Activated CD4-positive, alpha-beta T cell treated with anti-CD3 and anti-CD28 coated beads, Interleukin-2, amount 50 U/mL, for 1 hour (primary cell): Measurements from ENCODE around the gene TEX54.
A peak's percentile ranks its signal among the peaks of the same experiment; 100 is the strongest.
"Not testable (repeated sequence)": the region's sequence is repeated elsewhere in the genome, so short reads cannot be mapped to it uniquely, and the experiment has no call there.

Experiments
- DNase-seq: peaks from one replicate; pipeline ENCODE4 v3.0.0-alpha.2; 2020

TEX54 gene

DNA sequence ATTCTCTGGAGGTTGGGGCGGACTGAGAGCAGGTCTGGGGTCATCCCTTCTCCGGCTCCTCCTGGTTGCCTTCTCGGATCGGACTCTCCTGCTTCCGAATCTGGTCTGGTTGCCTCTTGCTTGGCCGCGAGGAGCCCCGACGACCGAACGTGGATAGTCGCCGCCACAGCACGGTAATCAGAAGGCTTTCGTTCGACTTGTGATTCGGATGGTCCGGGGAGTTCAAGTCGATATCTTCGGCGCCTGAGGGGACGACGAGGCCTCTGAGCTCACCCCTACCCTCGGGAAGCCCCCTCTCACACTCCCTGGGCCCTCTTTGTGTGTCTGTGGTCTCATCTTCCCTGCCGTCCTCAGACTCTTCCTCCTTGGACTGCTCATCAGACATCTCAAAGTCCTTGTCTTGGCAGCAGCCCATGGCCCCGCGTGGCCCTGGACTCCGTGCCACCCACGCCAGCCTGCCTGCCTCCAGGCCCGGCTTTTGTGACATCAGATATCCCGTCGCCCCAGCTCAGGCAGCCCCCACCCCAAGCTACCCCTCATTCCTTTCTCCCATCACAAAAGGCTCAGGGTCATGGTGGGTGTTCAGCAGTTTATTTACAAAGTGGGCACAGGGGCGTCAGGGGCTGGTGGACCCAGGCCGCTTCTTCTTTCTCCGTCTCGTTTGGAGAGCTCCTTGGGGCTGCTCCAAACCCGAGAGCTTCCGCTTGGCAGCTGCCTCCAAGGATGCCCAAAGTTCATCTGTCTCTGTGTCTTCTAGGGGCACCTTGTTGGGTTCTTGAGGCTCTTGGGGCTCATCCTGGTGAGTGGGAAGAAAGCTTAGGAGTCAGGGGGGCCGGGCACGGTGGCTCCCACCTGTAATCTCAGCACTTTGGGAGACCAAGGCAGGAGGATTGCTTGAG is at the start of gene TEX54:
Gene TEX54, minus strand, starts transcription at position 506 of the 899 bp plus-strand sequence.
- DNase-seq, result no peak

DNA sequence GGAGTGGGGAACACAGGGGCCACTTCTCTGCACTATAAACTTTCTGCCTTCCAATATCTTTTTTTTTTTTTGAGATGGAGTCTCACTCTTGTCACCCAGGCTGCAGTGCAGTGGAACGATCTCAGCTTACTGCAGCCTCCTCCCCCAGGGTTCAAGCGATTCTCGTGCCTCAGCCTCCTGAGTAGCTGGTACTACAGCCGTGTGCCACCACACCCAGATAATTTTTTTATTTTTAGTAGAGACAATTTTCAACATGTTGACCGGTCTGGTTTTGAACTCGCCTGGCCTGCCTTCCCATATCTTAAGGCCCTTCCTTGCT is 49.7 kb upstream of the TEX54 start:
- no peak for DNase-seq

DNA sequence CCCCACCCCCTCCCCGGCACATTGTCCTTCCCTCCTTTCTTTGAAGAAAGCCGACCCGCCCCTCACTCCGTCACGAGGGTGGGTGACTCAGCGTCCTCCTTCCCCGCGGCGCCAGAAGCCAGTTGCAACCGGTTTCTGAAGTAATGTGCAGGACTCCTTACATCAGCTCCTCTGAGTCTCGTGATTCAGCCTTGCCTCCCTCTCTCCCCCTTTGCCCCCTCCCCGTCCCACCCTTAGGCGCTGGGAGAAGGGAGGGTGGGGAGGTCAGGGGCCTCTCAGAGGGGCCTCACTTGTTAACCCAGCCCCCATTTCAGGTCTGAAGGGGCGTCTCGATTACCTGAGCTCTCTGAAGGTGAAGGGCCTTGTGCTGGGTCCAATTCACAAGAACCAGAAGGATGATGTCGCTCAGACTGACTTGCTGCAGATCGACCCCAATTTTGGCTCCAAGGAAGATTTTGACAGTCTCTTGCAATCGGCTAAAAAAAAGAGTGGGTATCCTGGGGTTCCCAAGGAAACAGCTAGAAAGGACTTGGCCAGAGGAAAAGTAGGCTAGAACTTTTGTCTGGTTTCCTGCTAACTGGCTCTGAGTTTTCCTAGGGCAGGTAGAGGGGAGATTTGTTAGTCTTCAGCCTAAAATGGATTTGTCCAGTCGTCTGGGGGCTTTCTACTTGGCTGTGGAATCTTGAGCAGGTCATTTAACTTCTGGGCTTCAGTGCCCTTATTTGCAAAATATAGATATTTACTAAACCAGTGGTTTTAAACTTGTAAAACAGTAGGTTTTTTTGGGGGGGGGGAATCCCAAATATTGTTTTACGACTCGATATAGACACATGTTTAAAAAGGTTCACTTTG is 49.2 kb upstream of the TEX54 start:
- DNase-seq, result peak; percentile 92

DNA sequence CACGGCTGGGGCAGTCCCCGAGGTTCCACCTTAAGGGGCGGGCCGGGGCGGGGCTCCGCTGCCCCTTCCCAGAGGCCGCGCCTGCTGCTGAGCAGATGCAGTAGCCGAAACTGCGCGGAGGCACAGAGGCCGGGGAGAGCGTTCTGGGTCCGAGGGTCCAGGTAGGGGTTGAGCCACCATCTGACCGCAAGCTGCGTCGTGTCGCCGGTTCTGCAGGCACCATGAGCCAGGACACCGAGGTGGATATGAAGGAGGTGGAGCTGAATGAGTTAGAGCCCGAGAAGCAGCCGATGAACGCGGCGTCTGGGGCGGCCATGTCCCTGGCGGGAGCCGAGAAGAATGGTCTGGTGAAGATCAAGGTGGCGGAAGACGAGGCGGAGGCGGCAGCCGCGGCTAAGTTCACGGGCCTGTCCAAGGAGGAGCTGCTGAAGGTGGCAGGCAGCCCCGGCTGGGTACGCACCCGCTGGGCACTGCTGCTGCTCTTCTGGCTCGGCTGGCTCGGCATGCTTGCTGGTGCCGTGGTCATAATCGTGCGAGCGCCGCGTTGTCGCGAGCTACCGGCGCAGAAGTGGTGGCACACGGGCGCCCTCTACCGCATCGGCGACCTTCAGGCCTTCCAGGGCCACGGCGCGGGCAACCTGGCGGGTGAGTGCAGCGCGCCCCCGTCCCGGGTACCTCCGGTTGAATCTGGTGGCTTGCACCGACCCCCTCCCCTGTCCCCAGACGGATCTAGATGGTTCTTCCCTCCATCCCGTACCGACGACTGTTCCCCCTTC is 48.4 kb upstream of the TEX54 start, which contains the start of gene SLC3A2:
Gene SLC3A2, plus strand, starts transcription at position 94 of the 776 bp plus-strand sequence. Its CDS starts 128 bp downstream, at position 222.
- peak; percentile 83 for DNase-seq

DNA sequence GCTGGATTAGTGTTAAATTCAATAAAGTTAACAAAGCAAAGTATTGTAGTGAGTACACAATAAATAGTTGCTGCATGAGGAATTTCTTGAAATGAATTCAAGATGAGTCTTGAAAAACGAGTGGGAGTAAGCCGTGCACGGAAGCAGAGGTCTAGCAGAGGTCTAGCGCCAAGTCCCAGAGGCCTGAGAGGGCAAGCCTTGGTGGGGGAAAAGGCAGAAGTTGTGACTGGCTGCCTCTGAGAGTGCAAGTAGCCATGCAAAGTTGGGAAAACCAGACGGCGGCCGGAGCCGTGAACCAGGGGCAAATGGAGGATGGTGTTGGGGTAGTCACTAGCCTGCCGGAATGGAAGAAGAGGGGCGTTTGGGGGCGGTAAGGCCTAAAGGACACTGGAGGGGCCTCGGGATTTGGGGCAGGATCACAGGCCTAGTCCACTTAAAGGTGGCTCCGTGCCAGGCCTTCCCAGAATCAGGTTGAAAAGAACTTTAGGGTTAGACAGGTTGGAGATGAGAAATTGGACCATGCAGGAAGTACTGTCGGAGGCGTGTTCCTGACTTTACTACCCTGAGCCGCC is 47.7 kb upstream of the TEX54 start:
- DNase-seq, result peak; percentile 11

DNA sequence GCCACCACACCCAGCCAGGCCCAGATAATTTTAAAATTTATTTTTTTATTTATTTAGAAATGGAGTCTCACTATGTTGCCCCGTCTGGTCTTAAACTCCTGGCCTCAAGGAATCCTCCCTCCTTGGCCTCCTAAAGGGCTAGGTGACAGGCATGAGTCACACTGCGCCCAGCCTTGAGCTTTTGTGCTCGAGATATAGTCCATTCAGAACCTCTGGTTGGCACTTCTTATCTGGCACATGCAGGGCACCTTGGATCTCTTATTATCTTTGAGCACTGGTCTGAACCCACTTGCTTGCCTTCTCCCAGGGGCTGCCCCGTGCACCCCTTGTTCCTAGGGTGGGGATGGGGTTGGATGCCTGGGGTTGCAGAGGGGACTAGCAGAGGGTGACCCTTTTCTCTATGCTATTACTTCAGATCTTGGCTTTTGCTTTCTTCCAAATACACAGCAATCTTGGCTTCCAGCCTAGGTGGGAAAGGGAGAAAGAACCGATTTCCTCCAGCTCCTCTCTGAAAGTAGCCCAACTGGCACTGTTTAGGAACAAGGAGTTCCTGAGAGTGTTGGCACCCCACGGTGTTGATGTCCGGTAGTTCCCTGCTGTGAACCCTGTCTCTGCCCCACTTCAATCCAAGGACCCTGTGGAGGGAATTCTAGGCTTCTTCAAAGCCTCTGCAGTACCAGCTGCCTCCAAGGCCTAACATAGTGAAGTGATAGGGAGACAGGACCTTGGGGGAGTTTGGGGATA is 46.8 kb upstream of the TEX54 start:
- no peak for DNase-seq

DNA sequence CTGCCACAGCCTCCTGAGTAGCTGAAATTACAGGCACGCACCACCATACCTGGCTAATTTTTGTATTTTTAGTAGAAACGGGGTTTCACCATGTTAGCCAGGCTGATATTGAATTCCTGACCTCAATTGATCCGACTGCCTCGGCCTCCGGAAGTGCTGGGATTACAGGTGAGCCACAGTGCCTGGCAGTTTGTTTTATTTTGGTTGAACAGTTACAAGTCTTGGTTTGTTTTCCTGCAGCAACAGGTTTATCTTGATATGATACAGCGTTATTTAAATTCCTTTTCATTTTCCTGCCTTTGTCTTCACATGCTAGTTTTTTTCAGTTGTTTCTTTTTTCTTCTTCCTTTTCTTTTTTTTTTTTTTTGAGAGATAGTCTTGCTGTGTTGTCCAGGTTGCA is 44.1 kb upstream of the TEX54 start:
- DNase-seq, result no peak

DNA sequence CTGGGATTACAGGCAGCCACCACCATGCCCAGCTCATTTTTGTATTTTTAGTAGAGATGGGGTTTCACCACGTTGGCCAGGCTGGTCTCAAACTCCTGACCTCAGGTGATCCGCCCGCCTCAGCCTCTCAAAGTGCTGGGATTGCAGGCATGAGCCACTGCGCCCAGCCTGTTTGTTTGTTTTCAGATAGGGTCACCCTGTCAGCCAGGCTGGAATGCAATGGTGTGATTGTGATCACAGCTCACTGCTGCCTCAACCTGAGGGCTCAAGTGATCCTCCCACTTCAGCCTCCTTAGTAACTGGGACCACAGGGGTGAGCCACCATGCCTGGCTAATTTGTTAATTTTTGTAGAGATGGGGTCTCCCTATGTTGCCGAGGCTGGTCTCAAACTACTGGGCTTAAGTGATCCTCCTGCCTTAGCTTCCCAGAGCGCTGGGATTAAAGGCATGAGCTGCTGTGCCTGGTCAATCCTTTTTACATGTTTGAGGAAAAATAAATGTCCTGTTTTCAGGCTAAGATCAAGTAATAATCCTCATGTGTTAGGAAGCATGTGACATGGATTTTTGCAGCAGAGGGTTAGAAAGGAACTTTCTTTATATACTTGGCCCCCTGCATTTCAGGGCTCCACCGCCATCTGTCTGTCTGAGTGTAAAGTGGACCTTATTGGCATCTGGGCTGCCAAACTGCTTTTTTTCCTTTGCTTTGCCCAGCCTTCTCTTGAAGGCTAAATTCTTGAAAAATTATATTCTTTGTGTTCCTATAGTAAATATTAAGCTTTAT is 43.2 kb upstream of the TEX54 start:
- no peak for DNase-seq

DNA sequence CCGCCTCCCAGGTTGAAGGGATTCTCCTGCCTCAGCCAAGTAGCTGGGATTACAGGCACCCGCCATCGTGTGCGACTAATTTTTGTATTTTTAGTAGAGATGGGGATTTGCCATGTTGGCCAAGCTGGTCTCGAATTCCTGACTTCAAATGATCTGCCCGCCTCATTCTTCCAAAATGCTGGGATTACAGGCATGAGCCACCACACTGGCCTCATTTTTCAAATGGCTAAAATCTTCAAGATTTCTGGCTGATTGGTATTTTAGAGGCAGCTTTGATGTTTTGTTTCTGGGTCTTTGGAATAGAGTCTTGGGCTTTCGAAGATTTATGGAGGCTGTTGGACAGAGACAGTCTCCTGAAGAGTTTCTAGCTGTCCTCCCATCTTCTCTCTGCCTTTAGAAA is 42.2 kb upstream of the TEX54 start:
- DNase-seq, result no peak

DNA sequence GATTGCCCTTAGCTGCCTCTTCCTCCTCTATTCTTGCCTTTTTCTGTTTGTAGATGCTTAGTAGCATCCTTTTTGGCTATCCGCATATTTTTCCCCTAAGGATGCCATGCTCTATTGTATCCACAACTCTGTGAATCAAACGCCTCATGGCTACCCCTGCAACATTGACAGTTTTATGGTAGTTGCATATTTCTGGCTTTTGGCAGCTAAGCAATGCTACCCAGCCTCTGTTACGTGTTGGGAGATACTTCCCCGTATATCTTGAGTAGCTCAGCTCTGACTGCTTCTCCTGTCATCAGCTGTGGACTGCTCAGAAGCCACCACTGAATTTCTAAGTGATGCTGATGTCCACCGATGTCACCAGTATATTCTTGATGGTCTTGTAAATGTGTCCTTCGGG is 33.0 kb upstream of the TEX54 start:
- DNase-seq, result no peak

DNA sequence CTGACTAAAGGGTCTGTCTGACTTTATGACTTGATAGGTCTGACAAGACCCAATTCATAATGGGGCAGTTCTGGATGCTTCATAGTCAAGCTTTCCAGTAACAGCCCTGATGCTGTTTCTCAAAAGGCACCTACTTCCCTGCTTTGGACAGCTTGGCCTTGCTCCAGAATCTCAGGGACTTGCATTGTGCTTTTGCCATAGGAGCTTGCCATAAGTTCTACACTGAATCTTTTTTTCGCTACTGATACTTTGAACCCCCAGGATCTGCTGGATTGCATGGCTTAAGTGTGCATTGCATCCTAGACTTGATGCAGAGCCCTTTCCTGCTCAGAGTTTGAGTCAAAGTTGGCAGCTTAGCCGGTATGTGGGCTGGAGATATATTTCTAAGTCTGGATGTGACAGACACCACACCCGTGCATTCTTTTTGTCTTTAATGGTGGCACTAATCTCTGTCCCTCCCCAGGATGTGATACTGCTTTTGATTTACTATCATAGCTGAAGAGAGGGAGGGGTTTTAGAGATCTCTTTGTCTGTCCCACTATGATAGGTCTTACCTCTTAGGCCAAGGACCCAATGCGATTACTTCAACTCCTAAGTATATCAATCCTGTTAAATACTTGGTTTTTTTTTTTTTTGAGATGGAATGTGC is 31.2 kb upstream of the TEX54 start:
- no peak for DNase-seq

DNA sequence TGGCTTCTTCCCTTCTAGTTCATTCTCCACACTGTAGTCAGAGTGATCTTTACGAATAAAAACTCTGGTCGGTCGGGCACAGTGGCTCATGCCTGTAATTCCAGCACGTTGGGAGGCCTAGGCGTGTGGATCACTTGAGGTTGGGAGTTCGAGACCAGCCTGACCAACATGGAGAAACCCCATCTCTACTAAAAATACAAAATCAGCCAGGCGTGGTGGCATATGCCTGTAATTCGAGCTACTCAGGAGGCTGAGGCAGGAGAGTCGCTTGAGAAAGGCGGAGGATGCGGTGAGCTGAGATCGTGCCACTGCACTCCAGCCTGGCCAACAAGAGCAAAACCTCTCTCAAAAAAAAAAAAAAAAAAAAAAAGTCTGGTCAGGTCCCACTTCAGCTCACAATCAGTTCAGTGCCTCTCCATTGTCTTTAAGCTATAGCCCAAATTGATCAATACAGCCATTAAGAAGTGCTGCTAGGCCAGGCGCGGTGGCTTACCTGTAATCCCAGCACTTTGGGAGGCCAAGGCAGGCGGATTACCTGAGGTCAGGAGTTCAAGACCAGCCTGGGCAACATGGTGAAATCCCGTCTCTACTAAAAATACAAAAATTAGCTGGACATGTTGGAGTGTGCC is 29.0 kb upstream of the TEX54 start:
- not testable (repeated sequence) for DNase-seq

DNA sequence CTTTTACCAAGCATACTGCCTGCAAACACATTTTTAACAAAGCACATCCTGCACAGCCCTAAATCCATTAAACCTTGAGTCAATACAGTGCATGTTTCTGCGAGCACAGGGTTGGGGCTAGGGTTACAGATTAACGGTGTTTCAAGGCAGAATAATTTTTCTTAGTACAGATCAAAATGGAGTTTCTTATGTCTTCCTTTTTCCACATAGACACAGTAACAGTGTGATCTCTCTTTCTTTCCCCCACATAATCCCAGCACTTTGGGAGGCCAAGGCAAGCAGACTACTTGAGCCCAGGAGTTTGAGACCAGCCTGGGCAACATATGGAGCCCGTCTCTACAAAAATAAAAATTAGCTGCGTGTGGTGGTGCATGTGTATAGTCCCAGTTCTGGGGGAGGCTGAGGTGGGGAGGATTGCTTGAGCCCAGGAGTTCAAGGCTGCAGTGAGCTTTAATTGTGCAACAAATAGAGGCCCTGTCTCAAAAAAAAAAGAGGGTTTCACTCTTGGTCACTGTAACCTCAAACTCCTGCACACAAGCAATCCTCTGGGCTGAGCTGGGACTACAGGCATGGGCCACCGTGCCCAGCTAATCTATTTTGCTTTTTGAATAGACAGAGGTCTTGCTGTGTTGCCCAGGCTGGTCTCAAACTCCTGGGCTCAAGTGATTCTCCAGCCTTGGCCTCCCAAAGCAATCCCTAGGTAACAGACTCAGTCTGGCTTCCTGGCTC is 28.4 kb upstream of the TEX54 start:
- DNase-seq, result no peak

DNA sequence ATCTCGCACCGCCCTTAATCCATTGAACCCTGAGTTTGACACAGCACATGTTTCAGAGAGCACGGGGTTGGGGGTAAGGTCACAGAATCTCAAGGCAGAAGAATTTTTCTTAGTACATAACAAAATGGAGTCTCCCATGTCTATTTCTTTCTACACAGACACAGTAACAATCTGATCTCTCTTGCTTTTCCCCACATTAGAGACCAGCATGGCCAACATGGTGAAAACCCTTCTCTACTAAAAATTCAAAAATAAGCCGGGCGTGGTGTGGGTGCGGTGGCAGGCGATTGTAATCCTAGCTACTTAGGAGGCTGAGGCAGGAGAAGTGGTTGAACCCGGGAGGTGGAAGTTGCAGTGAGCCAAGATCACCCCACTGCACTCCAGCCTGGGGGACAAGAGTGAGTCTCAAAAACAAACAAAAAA is 26.7 kb upstream of the TEX54 start:
- DNase-seq, result not testable (repeated sequence)

DNA sequence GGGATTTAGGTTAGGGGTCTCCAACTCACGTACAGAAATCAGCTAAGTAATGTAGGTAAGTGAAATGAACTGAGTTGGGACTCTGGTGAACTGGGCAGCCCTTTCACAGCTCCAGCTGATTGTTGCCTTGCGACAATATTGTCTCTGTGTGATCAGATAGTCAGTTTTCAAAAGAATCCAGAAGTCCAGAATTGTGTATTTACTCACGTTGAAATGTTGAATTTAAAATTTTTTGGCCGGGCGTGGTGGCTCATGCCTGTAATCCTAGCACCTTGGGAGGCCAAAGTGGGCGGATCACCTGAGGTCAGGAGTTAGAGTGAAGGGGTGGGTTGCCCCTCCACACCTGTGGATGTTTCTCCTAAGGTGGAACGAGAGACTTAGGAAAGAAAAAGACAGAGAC is 25.6 kb upstream of the TEX54 start:
- no peak for DNase-seq

DNA sequence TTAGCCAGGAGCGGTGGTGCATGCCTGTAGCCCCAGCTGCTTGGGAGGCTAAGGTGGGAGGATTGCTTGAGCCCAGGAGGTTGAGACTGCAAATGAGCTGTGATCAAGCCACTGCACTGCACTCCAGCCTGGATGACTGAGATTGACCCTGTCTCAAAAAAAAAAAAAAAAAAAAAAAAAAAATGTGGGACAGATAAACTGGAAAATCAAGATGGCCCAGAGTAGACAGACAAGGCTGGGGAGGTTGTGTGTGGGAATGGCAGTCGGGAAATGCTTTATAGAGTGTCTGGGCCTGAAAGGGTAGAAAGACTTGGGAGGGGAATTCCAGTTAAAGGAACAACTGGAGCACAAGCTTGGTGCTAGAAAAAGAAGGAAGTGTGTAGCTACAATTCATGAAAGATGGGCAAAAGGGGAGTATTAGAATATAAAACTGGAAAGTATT is 24.9 kb upstream of the TEX54 start:
- no peak for DNase-seq

DNA sequence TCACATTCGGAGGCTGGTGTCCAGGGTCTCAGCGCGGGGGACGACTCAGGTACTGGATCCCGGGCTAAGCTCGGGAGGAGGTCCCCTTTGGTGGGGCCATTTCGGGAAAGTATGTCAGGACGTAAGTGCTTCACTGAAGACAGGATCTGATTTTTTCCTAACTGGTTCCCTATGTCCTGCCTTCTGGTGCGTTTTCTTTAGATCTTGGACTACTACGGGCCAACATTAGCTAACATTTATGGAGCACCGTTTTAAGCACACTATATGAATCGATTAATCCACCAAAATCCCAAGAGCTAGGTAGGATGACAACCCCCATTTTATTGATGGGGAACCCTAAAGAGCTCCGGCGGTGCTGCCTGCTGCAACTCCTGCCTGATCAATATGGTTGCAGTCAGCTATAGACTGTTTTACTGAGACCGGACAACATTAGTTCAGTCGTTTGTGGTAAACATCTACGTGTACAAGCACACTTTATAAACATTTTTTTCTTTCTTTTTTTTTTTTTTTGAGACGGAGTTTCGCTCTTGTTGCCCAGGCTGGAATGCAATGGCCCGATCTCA is 23.8 kb upstream of the TEX54 start:
- DNase-seq, result no peak

DNA sequence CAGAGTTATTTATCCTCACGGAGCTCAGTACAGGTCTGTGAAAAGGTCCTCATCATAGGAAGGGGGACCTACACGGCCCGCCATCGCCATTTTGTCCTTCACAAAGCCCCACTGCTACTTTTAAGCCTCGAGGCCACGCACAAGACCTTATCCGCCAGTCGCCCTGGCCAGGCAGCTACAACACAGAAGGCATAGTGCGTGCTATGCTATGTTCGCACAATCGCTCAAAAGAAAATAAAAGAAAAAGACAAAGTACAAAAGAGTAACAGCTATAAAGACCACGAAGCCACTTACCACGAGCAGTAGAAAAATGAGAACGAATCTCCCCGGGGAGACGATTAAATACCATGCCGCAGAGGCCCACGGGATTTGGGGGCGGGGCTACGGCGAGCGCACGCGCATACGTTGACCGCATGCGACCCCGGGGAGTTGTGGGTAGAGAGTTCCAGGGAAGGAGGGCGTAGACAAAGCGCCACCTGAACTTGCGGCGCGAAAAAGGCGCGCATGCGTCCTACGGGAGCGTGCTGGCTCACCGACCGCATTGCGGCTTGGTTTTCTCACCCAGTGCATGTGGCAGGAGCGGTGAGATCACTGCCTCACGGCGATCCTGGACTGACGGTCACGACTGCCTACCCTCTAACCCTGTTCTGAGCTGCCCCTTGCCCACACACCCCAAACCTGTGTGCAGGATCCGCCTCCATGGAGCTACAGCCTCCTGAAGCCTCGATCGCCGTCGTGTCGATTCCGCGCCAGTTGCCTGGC is 23.1 kb upstream of the TEX54 start:
- peak; percentile 98 for DNase-seq
